Stimulated activated CD4-positive, alpha-beta T cell treated with anti-CD3 and anti-CD28 coated beads, Interleukin-2, amount 100 ng/mL, for 48 hours (primary cell): Measurements from ENCODE around the gene INHBB.
"Not testable (repeated sequence)": the region's sequence is repeated elsewhere in the genome, so short reads cannot be mapped to it uniquely, and the experiment has no call there.

Experiments used
- DNase-seq, 2 donors: peaks; one replicate each; pipeline ENCODE4 v3.0.0-alpha.2; 2020

INHBB gene

DNA sequence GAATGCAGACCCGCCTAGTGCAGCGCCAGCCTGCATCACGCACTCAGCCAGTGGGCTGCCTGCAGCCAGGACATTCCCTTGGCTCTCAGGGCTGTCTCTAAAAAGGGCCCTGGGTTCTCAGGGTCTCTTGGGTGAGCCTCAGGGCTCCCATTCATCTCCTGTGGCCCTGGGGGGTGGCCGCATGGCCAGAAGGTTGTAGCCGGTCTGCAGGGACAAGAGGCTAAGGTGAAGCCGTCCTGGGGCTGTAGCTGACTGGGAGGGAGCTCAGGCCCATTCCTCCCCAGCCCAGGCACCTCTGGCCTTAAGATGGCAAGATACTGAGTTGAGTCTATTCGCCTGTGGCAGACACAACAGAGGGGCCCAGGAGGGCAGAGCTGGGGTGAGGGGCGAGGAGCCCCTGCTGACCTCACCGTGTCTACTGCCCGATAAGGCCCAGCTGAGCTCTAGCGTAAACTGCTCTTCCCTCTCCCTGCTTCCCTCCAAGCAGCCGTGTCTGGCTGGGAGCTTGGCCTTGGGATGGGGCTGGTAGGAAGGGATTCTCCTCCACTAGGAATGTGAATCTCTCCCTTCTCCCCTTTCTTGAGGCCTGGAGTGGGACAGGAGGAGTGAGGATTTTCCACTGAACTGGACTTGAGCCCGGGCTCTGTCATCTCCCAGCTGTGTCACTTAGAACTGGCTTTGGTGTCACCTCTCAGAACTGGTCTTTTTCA, 37.9 kb downstream of the INHBB start:
- no peak for DNase-seq

DNA sequence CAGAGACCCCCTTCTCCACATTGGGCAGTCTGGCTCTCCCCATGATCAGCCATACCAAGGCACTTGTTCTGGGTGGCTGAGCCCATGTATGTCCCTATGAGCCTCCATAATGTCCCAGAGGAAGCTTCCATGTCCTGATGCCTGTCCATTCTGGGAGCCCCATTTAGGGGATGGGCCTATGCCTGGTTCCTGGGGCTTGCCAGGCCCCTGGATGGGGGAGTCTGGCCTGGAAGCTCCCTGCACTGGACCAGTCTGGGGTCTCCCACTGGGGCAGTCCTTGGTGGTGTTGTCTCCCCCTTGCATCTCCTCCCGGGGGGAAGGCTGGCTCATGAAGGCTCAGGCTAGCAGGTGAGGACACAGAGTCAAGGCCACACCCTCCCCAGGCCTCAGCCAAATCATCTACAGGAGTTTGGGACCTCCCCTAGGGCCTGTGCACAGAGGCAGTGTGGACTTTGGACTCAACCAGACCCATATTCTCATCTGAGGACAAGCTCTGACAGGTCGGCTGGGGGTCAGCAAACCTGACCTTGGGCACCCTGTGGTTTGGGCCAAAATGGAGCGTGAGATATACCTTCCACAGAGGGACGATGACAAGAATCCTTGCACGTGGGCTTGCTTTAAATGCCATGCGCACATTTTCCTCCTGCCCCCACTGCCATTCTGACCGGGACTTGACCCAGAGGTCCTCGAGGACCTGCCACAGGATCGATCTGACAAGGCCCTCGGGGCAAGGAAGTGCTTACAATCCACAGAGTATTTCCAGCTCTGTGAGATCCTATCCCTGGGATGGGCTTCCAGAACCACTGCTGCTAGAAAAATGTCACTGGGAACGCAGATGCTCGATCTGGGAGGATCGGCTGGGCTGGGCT, 38.8 kb downstream of the INHBB start:
- DNase-seq, result no peak

DNA sequence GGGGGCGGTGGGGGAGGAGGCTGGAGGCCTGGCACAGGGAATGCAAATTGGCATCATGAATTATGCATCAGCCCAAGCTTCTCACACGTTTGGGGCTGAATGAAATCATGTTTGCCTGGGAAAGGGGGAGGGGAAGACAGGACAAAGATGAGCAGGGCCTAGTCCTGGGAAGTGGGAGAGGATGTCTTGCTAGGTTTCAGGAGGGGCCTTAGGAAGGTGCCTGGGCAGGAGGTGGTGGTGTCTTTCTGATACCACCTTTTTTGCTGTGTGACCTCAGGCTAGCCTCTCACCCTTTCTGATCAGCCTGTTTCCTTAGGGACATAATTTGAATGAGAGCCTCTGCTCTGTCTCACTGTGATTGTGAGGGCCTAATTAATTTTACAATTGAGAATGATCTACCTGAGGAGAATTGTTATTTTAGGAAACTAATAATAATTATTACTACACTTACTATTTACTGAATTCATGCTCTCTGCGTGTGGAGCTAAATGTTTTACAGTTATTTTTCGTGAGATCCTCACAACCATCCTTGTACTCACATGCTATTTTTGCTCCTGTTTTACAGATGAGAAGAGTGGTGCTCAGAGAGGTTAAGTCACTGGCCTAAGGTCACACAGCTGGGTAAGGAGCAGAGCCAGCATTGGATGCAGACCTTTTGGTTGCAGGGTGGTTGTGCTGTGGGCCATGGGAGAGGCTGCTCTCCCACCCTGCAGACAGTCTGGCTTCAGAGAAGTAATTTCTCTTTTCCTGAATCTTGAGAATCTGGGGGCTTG, 39.6 kb downstream of the INHBB start:
- no peak for DNase-seq

DNA sequence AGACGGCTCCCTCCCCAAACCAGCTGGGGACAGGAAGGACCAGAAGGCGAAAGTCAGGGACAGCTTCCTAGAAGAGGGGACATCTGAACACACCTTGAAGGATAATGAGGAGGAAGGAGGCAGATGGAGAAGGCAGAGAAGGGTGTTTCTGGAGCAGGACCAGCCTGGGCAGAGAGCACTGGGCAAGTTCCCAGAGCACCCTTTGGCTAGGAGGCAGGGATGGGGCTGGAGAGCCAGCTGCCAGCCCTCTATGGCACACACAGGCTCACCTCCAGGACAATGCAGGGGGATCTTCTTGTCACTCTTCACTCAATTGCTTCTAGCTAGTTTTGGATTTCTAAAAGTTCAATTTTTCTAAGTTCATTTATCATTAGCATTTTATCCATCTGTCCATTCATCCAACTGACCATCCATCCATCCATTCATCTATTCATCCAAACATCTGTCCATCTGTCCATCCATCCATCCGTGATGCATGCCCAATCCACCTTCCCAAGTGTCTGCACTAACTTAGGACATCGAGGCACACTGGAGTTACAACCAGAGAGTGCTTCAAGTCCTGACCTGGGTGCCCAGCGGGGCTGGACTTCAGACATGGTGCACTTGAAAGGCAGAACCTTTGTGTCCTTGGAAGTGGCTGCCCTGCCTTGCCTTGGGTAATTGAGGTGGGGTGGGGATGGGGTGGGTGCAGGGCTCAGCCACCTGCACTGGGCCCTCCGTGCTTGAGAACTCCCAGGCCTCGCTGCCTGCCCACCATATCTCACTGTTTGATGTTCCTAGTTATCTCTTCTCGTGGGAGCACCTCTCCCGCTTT, 42.5 kb downstream of the INHBB start:
- no peak for DNase-seq

DNA sequence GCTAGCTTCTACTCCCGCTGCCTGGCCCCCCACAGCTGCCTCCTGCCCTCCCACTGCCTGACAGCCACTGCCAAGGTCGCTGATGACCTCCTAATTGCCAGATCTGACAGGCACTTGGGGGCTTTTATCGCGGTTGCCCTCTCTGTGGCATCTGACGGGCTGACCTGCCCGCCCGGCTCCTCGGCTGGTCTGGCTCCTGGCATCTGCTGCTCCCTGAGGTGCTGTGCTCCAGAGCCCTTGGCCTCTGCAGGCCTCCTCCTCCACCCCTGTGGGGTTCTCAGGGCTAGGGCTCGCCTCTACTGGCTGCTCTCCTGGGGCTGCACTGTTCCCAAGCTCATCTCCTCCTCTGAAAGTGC, 43.1 kb downstream of the INHBB start:
- no peak for DNase-seq

DNA sequence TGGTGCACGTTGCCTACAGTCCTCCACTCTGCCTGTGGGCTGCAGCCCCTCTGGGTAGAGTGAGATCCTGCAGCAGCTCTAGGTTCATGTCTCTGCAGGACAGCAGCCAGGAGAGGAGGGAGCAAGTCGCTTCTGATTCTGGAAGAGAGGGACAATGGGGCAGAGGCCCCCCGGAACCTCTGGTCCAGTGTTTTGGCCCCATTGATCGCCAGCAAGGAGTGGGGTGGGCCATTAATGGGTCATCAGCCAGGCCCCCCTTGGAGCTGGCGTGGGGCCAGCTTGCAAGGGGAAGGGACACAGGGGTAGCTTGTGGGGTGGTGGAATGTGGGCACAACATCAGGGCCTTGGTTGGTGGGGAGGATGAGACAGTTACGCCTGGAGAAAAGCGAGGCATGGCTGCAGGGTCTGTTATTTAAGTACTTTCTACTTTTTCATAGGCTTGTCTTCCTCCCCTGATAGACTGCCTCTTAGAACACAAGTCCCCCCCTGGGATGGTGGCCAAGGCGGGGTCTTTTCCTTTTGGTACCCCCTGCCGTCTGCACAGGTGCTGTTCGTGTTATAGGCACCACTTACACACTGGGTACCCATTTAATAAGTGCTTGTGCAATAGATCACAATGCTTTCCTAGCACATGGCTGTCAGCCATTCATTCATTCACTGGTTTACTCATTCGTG, 44.6 kb downstream of the INHBB start:
- DNase-seq, result no peak

DNA sequence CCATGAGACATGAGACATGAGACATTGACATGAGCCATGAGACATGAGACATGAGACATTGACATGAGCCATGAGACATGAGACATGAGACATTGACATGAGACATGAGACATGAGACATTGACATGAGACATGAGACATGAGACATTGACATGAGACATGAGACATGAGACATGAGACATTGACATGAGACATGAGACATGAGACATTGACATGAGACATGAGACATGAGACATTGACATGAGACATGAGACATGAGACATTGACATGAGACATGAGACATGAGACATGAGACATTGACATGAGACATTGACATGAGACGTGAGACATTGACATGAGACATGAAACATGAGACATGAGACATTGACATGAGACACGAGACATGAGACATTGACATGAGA, 45.4 kb downstream of the INHBB start:
- DNase-seq, result not testable (repeated sequence)

DNA sequence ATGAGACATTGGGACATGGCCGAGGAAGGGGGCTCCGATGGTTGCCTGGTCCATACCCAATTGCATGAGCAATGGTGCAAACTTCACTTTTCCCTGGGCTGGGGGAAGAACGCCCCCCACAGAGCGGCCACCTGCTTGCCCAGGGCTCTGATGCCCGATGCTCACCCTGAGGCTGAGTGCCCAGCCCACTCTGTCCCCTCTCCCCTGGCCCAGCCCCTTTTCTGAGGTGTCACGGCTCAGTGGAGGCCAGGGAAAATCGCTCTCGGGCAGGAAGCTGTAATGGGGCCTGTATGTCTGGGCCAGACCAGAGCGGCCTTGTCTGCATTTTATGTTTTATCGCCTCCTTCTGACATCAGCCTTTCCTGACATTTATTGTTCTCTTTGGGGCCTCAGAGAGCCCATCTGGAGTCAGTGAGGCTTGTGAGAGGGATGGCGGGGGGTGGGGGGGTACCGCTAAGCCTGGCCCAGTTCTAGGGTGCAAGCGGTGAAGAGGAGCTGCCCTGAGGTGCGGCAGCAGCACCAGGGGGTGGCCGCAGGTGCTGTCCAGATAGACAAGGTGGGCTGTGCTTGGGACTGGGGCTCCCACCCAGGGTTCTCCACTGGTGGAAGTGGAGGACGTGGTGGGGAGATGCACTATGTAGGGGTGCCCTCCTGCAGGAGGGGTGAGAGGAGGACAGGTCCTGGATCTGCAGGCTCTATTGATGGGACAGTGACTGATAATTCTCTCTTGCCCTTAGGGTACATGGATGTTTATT, 46.2 kb downstream of the INHBB start:
- no peak for DNase-seq

DNA sequence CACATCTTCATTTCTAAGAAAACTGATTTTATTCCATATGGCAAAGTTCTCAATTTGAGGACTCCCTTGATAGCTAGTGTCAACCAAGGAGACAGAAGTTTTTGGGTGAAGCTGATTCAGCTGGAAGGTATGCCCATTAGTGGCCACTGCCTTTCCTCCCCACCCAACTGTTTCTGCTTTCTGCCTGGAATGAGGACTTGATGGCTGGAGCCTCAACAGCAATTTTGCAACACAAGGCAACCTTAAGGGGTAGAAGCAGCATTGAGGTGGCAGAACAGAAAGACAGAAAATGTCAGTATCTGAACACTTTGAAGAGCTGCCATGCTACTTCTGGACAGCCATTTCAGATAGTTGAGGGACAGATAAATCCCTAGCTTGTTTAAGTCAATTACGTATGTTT, 47.0 kb downstream of the INHBB start:
- DNase-seq, result no peak

DNA sequence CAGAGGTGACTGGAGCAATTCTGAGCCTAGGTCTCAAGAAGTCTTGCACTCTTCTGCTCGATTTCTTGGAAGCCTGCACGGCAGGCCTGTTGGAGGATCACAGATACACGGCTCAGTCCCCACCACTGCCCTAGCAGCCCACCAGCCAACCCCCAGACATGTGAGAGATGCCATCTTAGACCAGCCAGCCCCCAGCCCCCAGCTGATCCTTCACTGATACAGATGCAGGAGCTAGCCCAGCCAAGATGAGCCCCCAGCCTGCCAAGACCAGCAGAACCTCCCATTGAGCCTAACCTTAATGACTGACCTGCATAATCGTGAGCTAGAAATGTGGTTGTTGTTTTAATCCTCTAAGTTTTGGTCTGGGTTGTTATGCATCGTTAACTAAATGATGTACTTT, 47.5 kb downstream of the INHBB start:
- DNase-seq, result no peak

DNA sequence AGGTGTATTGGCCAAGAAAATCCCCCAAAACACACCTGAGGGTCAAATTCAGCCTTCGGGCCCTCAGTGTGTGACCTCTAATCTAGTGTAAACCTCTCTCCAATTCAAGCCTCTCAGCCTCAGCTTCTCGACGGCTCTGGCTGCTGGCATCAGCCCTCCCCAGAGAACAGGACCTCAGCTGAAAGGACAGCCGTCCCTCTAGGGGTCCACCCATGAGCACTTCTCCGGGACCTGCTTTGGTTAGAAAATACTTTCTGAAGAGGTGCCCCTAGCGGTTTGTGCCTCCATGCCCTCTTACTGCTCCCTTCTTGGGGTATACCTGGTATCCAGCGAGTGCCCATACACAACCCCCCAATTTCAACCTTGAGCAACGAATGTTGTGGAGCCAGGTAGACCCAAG, 48.8 kb downstream of the INHBB start:
- DNase-seq, result no peak

DNA sequence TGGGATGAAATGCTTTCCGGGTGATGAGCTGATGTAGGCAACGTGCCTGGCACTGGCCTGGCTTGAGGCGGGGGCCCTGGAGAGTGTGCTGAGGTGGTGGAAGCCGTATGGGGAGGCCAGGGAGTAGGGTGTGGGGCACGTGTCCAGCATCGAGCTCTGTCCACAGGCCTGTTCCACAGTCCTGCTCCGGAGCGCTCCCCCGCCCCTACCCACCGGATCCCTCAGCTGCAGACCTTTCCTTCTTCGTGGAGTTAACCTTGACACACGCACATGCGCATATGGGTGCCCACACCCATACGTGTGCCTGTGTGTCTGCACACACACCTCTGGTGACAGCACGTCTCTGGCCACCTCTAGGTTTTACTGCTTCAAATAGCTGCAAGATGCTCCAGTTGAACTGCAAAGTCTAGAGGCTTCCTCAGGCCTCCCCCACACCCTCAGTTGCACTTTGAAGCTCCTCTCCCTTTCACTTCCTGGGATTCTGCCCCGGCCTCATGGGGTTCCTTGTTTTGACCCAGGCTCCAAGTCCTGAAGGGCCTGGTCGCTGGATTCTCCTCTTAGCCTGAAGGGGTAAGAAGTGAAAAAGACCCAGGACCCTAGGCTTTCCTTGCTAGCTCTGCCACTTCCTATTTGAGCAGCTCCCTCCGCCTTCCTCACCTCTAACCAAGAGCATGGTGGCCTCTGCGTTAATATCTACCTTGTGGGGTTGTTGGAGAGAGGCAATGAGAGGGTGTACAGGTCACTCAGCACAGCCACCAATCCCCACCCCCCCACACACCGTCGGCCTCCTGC, 49.5 kb downstream of the INHBB start:
- DNase-seq, result no peak

DNA sequence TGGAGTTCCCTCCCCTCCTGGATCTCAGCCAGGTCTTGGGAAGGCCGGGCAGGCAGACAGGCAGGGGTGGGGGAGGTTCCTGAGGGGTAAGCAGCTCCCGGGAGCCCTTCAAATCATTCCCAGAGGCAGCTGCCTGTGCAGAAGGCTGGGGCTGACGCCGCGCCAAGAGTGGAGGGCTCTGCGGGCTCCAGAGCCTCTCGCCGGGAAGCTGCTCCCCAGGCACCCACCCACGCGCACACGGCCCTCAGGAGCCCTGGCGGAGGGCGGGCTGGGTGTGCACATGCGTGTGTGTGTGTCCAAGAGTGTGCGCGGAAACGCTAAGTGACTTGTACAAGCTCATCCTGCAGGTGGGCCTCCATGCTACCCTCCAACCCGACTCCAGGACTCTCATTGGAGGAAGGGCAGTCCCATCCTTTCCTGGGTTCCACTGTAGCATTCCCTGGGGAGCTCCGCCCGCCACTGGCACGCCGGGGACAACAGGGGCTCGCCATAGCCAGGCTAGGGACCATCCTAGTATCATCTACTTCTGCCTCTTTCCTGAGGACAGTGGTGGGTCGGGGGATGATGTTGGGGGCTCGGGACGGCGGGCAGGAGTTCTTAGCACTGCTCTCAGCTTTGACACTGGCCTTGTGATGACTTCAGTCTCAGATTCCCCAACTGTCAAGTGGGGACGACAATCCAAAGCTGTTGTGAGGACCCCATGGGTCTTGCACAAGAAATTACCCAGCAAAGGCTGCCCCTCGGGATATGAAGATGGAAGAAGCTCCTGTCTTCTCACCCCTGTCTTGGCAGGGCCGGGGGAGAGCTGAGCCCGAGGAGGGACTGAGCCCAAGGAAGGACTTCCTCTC, 50.3 kb downstream of the INHBB start:
- DNase-seq, result no peak

DNA sequence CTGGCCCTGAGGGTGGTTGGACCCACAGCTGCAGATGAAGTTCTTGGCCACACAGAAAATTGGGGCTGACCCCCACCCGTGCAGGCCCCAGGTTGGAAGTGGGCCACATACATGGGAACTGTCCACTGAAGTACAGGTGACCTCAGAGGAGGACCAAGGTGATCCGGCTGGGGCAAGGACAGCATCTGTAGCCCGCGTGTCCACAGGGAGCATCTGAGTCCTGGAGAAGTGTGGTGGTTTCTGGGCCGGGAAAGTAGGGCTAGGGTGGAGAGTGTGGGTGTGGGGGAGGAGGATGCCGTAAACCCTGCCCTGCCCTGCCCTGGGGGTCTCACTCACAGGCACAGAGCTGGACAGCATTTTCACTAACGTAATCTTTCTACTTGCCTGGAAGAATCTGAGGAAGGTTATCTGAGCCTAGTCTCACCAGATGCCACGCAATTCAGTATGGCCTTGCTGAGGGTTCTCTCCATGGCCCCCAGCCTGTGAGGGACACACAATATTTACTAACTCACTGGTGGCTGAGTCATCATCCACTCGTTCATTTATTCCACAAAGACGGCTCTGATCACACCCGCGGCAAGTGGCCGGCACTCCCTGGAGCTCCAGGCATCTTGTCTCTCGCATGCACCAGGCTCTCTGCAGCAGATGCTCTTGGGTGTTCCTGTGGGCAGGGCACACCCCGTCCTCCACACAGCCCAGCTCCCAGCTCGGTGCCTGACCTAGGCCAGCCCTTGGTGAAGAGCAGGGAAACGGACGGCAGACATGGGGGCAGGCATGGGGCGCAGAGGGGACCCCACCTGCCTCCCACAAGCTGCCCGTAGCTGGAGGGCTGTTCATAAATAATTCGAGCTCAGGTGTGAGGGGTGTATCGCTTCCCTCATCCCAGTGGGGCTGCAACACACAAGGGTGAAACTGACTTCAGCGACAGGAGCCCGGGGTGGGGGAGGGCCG, 51.2 kb downstream of the INHBB start:
- no peak for DNase-seq

DNA sequence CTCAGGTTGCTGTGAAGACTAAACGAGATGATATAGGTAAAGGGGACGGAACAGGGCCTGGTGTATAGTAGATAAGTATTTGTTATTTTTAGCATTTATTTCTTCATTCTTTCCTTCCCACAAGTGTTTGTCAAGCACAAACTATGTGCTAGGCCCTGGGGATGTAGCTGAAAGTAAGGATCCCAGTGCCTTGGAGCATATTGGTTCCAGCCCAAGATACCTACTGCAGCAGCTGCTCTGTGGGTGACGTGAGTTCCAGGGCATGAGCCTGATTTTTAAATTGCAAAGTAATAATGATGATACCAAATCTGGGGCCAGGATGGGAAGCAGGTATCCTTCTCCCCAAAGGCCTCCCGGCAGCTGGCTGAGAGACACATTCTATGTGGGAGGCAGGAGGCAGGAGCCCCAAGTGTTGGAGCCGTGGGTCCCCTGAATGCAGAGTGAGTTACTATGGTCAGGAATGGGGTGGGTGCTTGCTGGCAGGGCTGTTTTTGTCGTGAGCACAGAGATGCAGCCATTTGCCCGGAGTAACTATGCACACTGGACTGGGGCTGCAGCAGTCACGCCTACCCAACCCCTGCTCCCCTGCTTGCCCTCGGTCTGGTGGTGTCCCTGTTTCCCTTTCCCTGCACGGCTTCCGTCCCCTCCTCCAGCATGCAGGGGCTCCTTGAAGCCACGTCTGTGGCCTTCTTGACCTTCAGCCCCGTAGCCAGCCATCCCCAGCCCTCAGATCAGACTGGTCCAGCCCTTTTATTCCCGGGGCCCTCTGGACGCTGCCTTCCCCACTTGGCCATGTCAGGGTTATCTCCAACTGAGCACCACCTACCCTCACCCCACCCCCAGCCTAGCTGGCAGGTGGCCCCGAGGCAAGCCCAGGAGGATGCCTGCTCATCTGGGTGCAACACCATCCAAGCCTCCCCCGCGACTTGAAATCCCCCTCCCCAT, 52.4 kb downstream of the INHBB start:
- no peak for DNase-seq

DNA sequence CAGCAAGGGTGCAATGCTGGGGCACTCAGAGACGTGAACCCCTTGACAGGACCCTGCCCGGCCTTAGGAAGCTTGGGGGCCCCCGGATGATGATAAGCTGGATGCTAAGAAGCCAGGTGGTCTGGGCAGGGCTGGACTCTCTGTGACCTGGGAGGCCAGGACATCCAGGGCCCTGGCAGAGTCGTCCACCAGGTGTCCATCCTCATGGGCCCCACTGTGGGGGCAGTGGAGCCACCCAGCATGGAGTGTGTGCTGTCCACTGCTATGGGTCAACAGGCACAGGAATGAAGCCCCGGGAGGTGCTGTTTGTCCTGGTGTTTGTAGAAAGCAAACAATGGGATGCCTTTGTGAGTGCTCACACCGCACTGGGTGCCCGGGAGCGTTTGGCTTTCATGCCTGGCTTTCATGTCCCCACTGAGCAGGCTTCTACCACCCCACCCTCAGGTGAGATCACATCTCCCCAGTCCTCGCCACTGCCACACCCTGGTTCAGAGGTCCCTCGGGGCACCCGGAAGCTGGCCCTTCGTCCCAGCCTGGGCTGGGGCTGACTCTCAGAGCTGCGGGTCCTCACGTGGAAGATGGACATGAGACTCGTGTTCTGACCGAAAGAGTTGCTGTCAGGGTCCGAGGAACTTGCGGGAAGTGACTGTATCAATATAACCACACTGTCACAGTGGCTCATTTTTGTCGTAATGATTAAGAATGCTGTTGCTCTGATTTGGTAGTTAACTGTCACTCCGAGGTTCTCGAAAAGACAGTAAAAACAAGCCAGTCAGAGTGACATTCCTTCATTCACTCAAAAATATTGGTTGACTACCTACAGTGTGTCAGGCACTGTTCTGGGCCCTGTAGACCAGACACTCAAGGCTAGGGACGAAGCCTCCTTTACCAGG, 53.3 kb downstream of the INHBB start:
- no peak for DNase-seq
